ENCODE results near the gene GPA33. TPM values are rescaled to one million over a fixed set of nuclear protein-coding genes. Genes with fewer than 3 reads are reported as not detected.

GPA33 gene
- total RNA-seq, 1 experiment from 2014 or later: not detected

DNA sequence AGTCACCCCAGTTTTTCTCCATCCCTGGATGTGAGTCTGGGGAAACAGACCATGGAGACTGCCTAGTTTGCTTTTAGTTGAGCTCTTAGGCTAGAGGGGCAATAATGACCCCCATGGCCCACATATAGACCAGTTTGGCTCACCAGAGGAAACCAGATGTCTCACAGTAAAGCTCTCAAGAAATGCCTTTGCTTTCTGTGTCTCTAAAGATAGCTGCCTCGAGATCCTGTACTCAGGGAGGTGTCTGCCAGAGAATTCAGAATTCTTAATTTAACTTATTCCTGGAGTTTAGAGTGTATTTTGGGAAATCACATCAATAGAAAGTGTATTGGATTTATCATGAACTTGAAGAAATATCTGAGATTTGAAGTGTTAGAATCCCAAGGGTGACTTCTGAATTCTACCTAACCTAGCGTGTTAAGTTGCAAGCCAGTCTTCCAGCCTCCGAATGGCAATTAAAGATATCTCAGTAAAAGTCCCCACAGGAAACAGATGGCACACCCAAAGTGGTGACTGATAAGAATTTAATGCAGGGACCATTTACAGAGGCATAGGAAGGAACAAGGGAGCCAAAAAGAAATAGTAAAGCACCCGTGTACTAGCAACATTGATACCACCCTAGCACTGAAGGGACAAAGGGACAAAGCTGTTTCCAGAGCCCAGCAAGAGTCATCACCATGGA is 40.8 kb upstream of the GPA33 start:
- H3K18ac ChIP-seq (ENCODE audit: insufficient read length, low read depth, low read length): no peak overlapping the region
- Mint-ChIP-seq H3K27me3 (ENCODE audit: low read depth) (peaks cover 23% of the 10 kb centered on the region), H3K36me3 (ENCODE audit: insufficient read depth in 1 of 3, low read depth in 3 of 3) (peaks cover 0 to 1% (median 0%) of the 10 kb centered on the region in 3 experiments; a peak in 1 of 7 replicates), H3K4me3 (no peak overlapping the region), H3K27ac (no peak overlapping the region), H3K4me1 (peaks cover 15 to 16% of the 10 kb centered on the region in 2 experiments), H3K9me3 (no peaks in the 10 kb centered on the region)
- H2BK12ac ChIP-seq (ENCODE audit: insufficient read length, low read depth, low read length): no peak overlapping the region
- no CpG with 5 or more reads among the region's 4 CpGs for WGBS (ENCODE audit: extremely low coverage, insufficient read length, low lambda C conversion rate)
- no peak overlapping the region for H2BK15ac ChIP-seq (ENCODE audit: low read depth, low read length)
- no peaks in the 10 kb centered on the region for H3K27me3 ChIP-seq (ENCODE audit: insufficient read depth, low read length)
- H4K91ac ChIP-seq (ENCODE audit: insufficient read length, low read depth, low read length): no peak overlapping the region
- no peak overlapping the region for H3K23ac ChIP-seq (ENCODE audit: insufficient read length, low read depth, low read length)
- no peak overlapping the region for H3K27ac ChIP-seq (ENCODE audit: insufficient read length, low read depth, low read length)
- H3K9me3 ChIP-seq (ENCODE audit: control insufficient read depth, low read depth, low read length): no peaks in the 10 kb centered on the region
- H2BK120ac ChIP-seq (ENCODE audit: low read depth, low read length, poor library complexity, severe bottlenecking): no peak overlapping the region
- H3K4ac ChIP-seq (ENCODE audit: low read depth, low read length): no peak overlapping the region
- H3K79me1 ChIP-seq (ENCODE audit: insufficient read depth, low read depth, low read length, poor library complexity, severe bottlenecking): no peaks in the 10 kb centered on the region
- no peak overlapping the region for H4K5ac ChIP-seq (ENCODE audit: insufficient read length, low read depth, low read length)
- H4K20me1 ChIP-seq (ENCODE audit: control insufficient read depth, insufficient read depth, insufficient read length): no peaks in the 10 kb centered on the region
- H3K4me1 ChIP-seq (ENCODE audit: insufficient read depth, low read length): peaks cover 2% of the 10 kb centered on the region
- no peak overlapping the region for H3K4me2 ChIP-seq (ENCODE audit: insufficient read depth, insufficient read length, low read length)
- H3T11ph ChIP-seq (ENCODE audit: low read length): no peak overlapping the region
- no peak overlapping the region for H3K14ac ChIP-seq (ENCODE audit: insufficient read depth, low read length)
- no peak overlapping the region for H3K56ac ChIP-seq (ENCODE audit: insufficient read length, low read depth, low read length)
- TF ChIP-seq, protein P1, sequence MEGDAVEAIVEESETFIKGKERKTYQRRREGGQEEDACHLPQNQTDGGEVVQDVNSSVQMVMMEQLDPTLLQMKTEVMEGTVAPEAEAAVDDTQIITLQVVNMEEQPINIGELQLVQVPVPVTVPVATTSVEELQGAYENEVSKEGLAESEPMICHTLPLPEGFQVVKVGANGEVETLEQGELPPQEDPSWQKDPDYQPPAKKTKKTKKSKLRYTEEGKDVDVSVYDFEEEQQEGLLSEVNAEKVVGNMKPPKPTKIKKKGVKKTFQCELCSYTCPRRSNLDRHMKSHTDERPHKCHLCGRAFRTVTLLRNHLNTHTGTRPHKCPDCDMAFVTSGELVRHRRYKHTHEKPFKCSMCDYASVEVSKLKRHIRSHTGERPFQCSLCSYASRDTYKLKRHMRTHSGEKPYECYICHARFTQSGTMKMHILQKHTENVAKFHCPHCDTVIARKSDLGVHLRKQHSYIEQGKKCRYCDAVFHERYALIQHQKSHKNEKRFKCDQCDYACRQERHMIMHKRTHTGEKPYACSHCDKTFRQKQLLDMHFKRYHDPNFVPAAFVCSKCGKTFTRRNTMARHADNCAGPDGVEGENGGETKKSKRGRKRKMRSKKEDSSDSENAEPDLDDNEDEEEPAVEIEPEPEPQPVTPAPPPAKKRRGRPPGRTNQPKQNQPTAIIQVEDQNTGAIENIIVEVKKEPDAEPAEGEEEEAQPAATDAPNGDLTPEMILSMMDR (conservative IDR thresholded peaks at IDR 0.05): no peak
- no peak overlapping the region for H2BK20ac ChIP-seq (ENCODE audit: low read depth, low read length, poor library complexity, severe bottlenecking)
- no peak for DNase-seq
- no peak overlapping the region for H3K9ac ChIP-seq (ENCODE audit: extremely low read depth, insufficient read length, low read length)
- H2AFZ ChIP-seq (ENCODE audit: low read length): no peak overlapping the region
- H3K23me2 ChIP-seq (ENCODE audit: insufficient read length, low read depth, low read length, poor library complexity, severe bottlenecking): no peaks in the 10 kb centered on the region
- no peaks in the 10 kb centered on the region for H3K79me2 ChIP-seq (ENCODE audit: insufficient read depth, low read length)
- no peak overlapping the region for H2BK5ac ChIP-seq (ENCODE audit: insufficient read length, low read length)
- no peak overlapping the region for H4K8ac ChIP-seq (replicated peaks; ENCODE audit: insufficient read length, low read depth, low read length)
- no peak overlapping the region for H2AK5ac ChIP-seq (ENCODE audit: insufficient read length, low read length)
